ENCODE measurements around the gene GRIA1.
A peak's percentile ranks its signal among the peaks of the same experiment; 100 is the strongest.

The GRIA1 gene

GRCh38 chr5:153625826-153626354 lies 135.4 kb downstream of the GRIA1 start:
- Histone ChIP-seq H2AK5ac (ENCODE audit: low read length) (no peak overlapping the region), H3K4ac (ENCODE audit: low read depth, low read length) (no peak overlapping the region), H3K23ac (ENCODE audit: low read length) (no peak overlapping the region), H3K27me3 (ENCODE audit: insufficient read depth, low read length, poor library complexity) (no peaks in the 10 kb centered on the region), H3K27ac (ENCODE audit: low read depth, low read length) (no peak overlapping the region), H3K4me3 (ENCODE audit: low read length) (no peak overlapping the region), H3K79me2 (ENCODE audit: control insufficient read depth, insufficient read depth, low read length) (no peaks in the 10 kb centered on the region), H2BK120ac (ENCODE audit: low read depth, low read length) (no peak overlapping the region), H4K8ac (ENCODE audit: low read depth, low read length) (no peak overlapping the region), H2BK5ac (ENCODE audit: low read length) (no peak overlapping the region), H3K4me2 (ENCODE audit: low read length) (no peak overlapping the region), H3K18ac (ENCODE audit: low read length) (no peak overlapping the region), H3K4me1 (ENCODE audit: control insufficient read depth, low read depth, low read length) (peaks cover 11% of the 10 kb centered on the region), H4K5ac (ENCODE audit: low read length) (no peak overlapping the region), H3K79me1 (ENCODE audit: low read length) (no peaks in the 10 kb centered on the region), H3K9ac (ENCODE audit: low read length) (no peak overlapping the region), H3K56ac (ENCODE audit: low read length) (no peak overlapping the region), H3K36me3 (ENCODE audit: control insufficient read depth, insufficient read depth, low read length) (no peaks in the 10 kb centered on the region), H2BK15ac (replicated peaks; ENCODE audit: low read depth) (no peak overlapping the region)
- WGBS (ENCODE audit: extremely low coverage, insufficient coverage, low lambda C conversion rate) = no CpG with 5 or more reads among the region's 7 CpGs
- DNase-seq = no peak

DNA sequence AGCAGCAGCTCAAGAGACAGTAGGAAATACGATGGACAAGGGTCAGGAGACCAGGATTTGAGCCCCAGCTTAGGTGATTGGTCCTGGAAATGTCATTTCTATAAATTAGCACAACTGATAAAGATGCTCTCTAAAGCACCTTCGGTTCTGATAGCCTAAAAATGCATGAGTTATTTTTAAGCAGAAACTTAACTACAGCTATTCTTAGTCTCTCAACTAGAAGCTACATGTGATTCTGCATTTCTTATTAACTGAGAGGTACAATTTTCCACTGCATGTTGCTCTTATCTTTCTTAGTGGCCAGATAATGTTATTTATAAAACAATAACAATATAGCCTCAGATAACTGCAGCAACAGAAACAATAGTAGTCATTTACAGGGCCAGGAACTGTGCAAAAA lies 136.4 kb downstream of the GRIA1 start:
- Histone ChIP-seq H3K23ac (ENCODE audit: low read length) (no peak overlapping the region), H2AK5ac (ENCODE audit: low read length) (no peak overlapping the region), H3K4me3 (ENCODE audit: low read length) (no peak overlapping the region), H4K8ac (ENCODE audit: low read depth, low read length) (no peak overlapping the region), H4K5ac (ENCODE audit: low read length) (no peak overlapping the region), H2BK15ac (replicated peaks; ENCODE audit: low read depth) (peak overlapping the region; percentile 20), H3K56ac (ENCODE audit: low read length) (no peak overlapping the region), H3K79me1 (ENCODE audit: low read length) (no peaks in the 10 kb centered on the region), H3K9ac (ENCODE audit: low read length) (no peak overlapping the region), H3K27me3 (ENCODE audit: insufficient read depth, low read length, poor library complexity) (no peaks in the 10 kb centered on the region), H2BK120ac (ENCODE audit: low read depth, low read length) (no peak overlapping the region), H3K4me2 (ENCODE audit: low read length) (no peak overlapping the region), H2BK5ac (ENCODE audit: low read length) (no peak overlapping the region), H3K79me2 (ENCODE audit: control insufficient read depth, insufficient read depth, low read length) (no peaks in the 10 kb centered on the region), H3K27ac (ENCODE audit: low read depth, low read length) (no peak overlapping the region), H3K4ac (ENCODE audit: low read depth, low read length) (peak overlapping the region; percentile 25), H3K4me1 (ENCODE audit: control insufficient read depth, low read depth, low read length) (peaks cover 14% of the 10 kb centered on the region), H3K18ac (ENCODE audit: low read length) (no peak overlapping the region), H3K36me3 (ENCODE audit: control insufficient read depth, insufficient read depth, low read length) (no peaks in the 10 kb centered on the region)
- WGBS (ENCODE audit: extremely low coverage, insufficient coverage, low lambda C conversion rate) = no CpG with 5 or more reads among the region's 2 CpGs
- DNase-seq = no peak

DNA sequence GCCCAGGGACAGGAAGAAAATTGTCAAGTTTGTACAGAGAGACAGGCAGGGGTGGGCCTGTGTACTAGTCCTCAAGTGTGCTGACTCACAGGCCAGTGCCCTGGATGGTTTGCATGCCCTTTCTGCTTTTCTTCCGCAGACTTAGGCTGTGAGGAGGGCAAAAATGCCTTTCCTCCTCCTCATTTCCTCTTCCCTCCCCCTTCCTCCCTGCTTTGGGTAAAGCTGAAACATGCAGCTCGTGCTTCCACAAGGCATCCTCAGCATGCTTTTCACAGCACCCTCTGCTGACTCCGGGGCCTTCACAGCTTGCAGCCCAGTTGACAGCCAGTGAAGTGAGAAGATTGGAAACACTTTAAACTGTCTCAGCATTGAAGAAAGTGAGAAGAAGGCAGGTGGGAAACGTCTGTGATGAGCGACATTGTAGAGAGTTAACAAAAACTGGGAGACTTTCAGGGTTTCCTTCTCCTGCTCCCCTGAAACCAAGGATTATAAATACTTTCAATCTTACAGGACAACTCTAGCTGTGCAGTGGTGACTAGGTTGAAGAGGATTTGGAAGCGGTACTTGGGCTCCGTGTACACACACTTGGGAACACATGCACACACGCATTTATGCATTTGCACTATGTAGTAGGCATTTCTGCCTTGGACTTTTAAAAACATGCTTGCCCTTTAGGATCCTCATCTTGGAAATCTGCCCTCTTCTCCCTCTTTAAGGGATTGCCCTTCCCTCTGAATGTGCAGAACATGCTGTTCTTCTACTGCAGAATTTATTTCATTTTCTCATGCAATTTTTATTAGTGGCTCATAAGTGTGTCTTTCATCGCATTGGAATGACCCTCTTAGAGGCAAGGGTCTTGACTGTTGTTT lies 138.8 kb downstream of the GRIA1 start:
- Histone ChIP-seq H4K5ac (ENCODE audit: low read length) (no peak overlapping the region), H2BK15ac (replicated peaks; ENCODE audit: low read depth) (no peak overlapping the region), H3K4me1 (ENCODE audit: control insufficient read depth, low read depth, low read length) (peaks cover 16% of the 10 kb centered on the region), H3K79me1 (ENCODE audit: low read length) (no peaks in the 10 kb centered on the region), H3K4me3 (ENCODE audit: low read length) (no peak overlapping the region), H3K9ac (ENCODE audit: low read length) (peak overlapping the region; percentile 17), H2BK120ac (ENCODE audit: low read depth, low read length) (peak overlapping the region; percentile 29), H3K23ac (ENCODE audit: low read length) (no peak overlapping the region), H3K36me3 (ENCODE audit: control insufficient read depth, insufficient read depth, low read length) (no peaks in the 10 kb centered on the region), H3K18ac (ENCODE audit: low read length) (no peak overlapping the region), H3K4ac (ENCODE audit: low read depth, low read length) (no peak overlapping the region), H3K27me3 (ENCODE audit: insufficient read depth, low read length, poor library complexity) (no peaks in the 10 kb centered on the region), H2AK5ac (ENCODE audit: low read length) (no peak overlapping the region), H4K8ac (ENCODE audit: low read depth, low read length) (no peak overlapping the region), H3K27ac (ENCODE audit: low read depth, low read length) (peak overlapping the region; percentile 64), H2BK5ac (ENCODE audit: low read length) (peak overlapping the region; percentile 54), H3K4me2 (ENCODE audit: low read length) (no peak overlapping the region), H3K56ac (ENCODE audit: low read length) (peak overlapping the region; percentile 66), H3K79me2 (ENCODE audit: control insufficient read depth, insufficient read depth, low read length) (no peaks in the 10 kb centered on the region)
- DNase-seq = peak; percentile 98
- no CpG with 5 or more reads among the region's 9 CpGs for WGBS (ENCODE audit: extremely low coverage, insufficient coverage, low lambda C conversion rate)

- no peak overlapping the region for H2BK15ac ChIP-seq (replicated peaks; ENCODE audit: low read depth)
- no peak overlapping the region for H4K5ac ChIP-seq (ENCODE audit: low read length)
- H3K18ac ChIP-seq (ENCODE audit: low read length) = no peak overlapping the region
- no peaks in the 10 kb centered on the region for H3K27me3 ChIP-seq (ENCODE audit: insufficient read depth, low read length, poor library complexity)
- no peak overlapping the region for H3K27ac ChIP-seq (ENCODE audit: low read depth, low read length)
- no peaks in the 10 kb centered on the region for H3K79me1 ChIP-seq (ENCODE audit: low read length)
- H4K8ac ChIP-seq (ENCODE audit: low read depth, low read length) = no peak overlapping the region
- no peak overlapping the region for H2AK5ac ChIP-seq (ENCODE audit: low read length)
- H3K4me1 ChIP-seq (ENCODE audit: control insufficient read depth, low read depth, low read length) = peaks cover 16% of the 10 kb centered on the region
- H3K36me3 ChIP-seq (ENCODE audit: control insufficient read depth, insufficient read depth, low read length) = no peaks in the 10 kb centered on the region
- no peak overlapping the region for H2BK5ac ChIP-seq (ENCODE audit: low read length)
- no peak overlapping the region for H3K4me3 ChIP-seq (ENCODE audit: low read length)
- H3K9ac ChIP-seq (ENCODE audit: low read length) = no peak overlapping the region
- H3K56ac ChIP-seq (ENCODE audit: low read length) = no peak overlapping the region
- no peak overlapping the region for H2BK120ac ChIP-seq (ENCODE audit: low read depth, low read length)
- H3K4ac ChIP-seq (ENCODE audit: low read depth, low read length) = no peak overlapping the region
- DNase-seq = peak; percentile 74
- H3K23ac ChIP-seq (ENCODE audit: low read length) = no peak overlapping the region
- no peak overlapping the region for H3K4me2 ChIP-seq (ENCODE audit: low read length)
- H3K79me2 ChIP-seq (ENCODE audit: control insufficient read depth, insufficient read depth, low read length) = no peaks in the 10 kb centered on the region
These were observed 140.1 kb downstream of the GRIA1 start for GRCh38 chr5:153630546-153630945.

- no peak overlapping the region for H3K27ac ChIP-seq (ENCODE audit: low read depth, low read length)
- H3K18ac ChIP-seq (ENCODE audit: low read length) = no peak overlapping the region
- no peaks in the 10 kb centered on the region for H3K27me3 ChIP-seq (ENCODE audit: insufficient read depth, low read length, poor library complexity)
- H2AK5ac ChIP-seq (ENCODE audit: low read length) = no peak overlapping the region
- H3K4me1 ChIP-seq (ENCODE audit: control insufficient read depth, low read depth, low read length) = peaks cover 14% of the 10 kb centered on the region
- H2BK120ac ChIP-seq (ENCODE audit: low read depth, low read length) = no peak overlapping the region
- H3K23ac ChIP-seq (ENCODE audit: low read length) = no peak overlapping the region
- no peak overlapping the region for H4K5ac ChIP-seq (ENCODE audit: low read length)
- no peak overlapping the region for H3K4me2 ChIP-seq (ENCODE audit: low read length)
- no peaks in the 10 kb centered on the region for H3K79me1 ChIP-seq (ENCODE audit: low read length)
- no peak overlapping the region for H3K4ac ChIP-seq (ENCODE audit: low read depth, low read length)
- no peak overlapping the region for H2BK15ac ChIP-seq (replicated peaks; ENCODE audit: low read depth)
- no peaks in the 10 kb centered on the region for H3K36me3 ChIP-seq (ENCODE audit: control insufficient read depth, insufficient read depth, low read length)
- no peak overlapping the region for H2BK5ac ChIP-seq (ENCODE audit: low read length)
- no peak for DNase-seq
- H3K9ac ChIP-seq (ENCODE audit: low read length) = no peak overlapping the region
- H3K56ac ChIP-seq (ENCODE audit: low read length) = no peak overlapping the region
- H4K8ac ChIP-seq (ENCODE audit: low read depth, low read length) = no peak overlapping the region
- no peaks in the 10 kb centered on the region for H3K79me2 ChIP-seq (ENCODE audit: control insufficient read depth, insufficient read depth, low read length)
- H3K4me3 ChIP-seq (ENCODE audit: low read length) = no peak overlapping the region
These were observed 142.3 kb downstream of the GRIA1 start for GRCh38 chr5:153632748-153633290.

Data from mesendoderm (in vitro differentiated cells).